GM12801 (cell line): ENCODE data around the gene APC2.

ENCODE experiments used
- TF ChIP-seq, protein P1 (sequence below): IDR thresholded peaks from one replicate; pipeline ENCODE4 v1.5.1; 2011; ENCODE audit warnings: control low read depth; ENCODE audit not compliant: insufficient read length; ENCODE audit errors: extremely low read depth

Gene APC2

DNA sequence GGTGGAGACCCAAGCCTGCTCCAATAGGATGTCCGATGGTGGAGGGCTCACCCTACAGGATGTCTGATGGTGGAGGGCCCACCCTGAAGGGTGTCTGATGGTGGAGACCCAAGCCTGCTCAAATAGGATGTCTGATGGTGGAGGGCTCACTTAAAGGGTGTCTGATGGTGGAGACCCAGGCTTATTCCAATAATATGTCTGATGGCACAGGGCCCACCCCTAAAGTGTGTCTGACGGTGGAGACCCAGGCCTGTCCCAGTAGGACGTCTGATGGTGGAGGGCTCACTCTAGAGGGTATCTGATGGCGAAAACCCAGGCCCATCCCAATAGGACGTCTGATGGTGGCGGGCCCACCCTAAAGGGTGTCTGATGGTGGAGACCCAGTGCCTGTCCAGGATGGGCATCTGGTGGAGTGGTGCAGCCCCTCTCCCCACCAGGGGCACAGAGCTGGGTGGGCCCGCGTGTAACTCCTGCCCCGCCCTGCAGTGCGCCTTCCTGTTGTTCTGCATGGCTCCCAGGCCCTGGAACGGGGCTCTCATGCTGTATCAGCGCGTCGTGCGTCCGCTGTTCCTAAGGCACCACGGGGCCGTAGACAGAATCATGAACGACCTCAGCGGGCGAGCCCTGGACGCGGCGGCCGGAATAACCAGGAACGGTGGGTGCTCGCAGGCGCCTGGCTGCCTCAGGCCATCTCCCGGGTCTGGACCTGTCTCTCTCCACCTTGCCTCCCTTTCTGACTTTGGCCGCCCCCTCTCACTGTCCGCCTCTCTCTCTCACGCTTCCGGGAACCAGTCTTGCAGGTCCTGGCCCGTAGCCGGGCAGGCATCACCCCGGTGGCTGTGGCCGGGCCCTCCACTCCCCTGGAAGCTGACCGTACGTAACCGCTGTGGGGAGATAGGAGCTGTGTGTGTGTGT lies 46.1 kb downstream of the APC2 start:
- TF ChIP-seq, protein P1, sequence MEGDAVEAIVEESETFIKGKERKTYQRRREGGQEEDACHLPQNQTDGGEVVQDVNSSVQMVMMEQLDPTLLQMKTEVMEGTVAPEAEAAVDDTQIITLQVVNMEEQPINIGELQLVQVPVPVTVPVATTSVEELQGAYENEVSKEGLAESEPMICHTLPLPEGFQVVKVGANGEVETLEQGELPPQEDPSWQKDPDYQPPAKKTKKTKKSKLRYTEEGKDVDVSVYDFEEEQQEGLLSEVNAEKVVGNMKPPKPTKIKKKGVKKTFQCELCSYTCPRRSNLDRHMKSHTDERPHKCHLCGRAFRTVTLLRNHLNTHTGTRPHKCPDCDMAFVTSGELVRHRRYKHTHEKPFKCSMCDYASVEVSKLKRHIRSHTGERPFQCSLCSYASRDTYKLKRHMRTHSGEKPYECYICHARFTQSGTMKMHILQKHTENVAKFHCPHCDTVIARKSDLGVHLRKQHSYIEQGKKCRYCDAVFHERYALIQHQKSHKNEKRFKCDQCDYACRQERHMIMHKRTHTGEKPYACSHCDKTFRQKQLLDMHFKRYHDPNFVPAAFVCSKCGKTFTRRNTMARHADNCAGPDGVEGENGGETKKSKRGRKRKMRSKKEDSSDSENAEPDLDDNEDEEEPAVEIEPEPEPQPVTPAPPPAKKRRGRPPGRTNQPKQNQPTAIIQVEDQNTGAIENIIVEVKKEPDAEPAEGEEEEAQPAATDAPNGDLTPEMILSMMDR, result no peak

DNA sequence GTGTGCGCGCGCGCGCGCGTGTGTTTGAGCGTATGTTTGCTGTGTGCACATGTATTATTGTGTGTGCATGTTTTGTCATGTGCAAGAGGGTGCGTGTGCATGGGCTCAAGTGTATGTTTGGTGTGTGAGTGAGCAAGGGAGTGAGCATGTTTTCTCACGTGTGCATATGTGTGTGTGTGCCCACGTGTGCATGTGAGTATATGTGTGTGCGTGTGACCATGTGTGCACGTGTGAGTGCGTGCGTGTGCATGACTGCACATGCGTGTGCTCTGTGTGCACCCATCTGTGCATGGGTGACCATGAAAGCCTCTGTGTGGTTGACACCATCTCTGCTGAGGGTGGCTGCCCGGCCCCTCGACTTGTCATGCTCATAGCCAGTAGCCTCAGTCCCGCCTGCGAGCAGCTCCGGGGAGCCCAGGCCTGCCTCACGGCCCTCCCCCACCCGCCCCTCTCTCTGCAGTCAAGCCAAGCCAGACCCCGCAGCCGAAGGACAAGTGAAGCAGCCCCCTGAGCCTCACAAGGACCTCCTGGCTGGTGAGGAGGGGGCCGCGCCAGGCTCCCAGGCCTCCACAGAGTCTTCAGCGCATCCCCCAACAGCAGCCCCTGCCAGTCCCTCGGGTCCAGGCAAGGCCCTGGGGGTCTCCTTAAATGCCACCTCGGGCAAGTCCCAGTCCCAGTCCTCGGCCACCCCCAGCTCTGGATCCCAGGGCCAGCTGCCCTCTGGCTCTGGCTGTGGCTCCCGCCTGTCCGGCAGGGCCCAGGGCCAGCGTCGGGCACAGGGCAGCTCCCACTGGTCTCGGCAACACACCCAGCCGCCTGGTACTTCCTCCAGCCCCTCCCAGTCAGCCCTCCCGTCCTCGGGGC lies 47.0 kb downstream of the APC2 start:
- TF ChIP-seq, protein P1, result no peak

DNA sequence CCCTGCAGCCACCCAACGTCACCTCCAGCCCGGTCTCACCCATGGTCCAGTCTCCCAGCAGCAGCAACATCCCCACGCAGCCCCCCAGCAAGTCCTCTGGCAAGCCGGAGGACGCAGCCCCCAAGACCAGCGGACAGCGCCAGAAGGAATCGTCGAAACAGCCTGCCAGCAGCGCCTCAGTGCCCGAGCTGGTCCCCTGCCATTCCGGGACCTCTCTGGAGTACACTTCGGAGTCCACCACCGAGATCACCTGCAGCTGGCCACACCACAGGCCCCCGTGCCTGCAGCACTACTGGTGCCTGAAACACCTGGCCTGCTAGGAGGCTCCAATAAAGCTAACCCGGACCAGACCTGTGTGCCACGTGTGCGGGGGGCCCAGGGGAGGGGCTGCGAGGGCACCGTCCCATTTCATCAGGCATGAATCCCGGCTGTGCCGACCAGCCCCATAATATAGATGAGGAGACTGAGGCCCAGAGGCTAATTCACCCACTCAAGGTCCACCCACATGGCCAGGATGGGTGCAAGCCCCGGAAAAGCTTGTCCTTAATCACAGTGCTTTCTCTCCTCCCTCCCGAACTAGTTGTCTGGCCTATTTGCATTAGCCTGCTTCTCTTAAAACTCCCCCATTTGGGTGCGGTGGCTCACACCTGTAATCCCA lies 47.8 kb downstream of the APC2 start:
- TF ChIP-seq, protein P1, result no peak

DNA sequence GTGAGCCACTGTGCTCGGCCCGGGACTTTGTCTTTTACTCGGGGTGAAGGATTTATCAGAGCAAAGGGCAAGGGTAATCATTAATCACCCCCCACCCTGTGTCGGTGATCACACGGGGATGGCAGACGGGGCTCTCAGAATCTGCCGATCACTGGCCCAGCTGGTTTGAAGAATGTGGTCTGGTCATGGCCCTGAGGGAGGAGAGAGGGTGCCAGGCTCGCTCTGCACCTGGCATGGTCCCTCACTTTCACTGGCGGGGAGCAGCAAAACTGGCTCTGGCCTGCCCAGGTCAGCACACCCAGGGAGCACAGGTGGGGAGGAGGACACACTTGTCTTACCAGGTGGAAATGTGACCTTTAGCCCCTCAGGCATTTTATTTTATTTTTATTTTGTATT lies 51.3 kb downstream of the APC2 start:
- TF ChIP-seq, protein P1, result no peak

DNA sequence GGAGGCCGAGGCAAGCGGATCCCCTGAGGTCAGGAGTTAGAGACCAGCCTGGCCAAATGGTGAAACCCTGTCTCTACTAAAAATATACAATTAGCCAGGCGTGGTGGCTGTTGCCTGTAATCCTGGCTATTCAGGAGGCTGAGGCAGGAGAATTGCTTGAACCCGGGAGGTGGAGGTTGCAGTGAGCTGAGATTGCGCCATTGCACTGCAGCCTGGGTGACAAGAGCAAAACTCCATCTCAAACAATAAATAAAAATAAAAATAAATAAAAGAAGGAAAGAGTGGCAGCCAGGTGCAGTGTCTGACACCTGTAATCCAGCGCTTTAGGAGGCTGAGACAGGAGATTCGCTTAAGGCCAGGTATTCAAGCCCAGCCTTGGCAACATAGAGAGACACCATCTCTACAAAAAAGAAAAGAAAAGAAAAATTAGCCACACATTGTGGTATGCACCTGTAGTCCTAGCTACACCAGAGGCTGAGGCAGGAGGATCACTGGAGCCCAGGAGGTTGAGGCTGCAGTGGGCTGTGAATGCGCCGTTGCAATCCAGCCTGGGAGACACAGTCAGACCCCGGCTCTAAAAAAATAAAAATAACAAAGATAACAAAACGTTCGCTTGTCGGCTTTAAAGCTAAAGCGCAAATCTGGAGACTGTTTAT lies 52.6 kb downstream of the APC2 start:
- TF ChIP-seq, protein P1, result no peak

DNA sequence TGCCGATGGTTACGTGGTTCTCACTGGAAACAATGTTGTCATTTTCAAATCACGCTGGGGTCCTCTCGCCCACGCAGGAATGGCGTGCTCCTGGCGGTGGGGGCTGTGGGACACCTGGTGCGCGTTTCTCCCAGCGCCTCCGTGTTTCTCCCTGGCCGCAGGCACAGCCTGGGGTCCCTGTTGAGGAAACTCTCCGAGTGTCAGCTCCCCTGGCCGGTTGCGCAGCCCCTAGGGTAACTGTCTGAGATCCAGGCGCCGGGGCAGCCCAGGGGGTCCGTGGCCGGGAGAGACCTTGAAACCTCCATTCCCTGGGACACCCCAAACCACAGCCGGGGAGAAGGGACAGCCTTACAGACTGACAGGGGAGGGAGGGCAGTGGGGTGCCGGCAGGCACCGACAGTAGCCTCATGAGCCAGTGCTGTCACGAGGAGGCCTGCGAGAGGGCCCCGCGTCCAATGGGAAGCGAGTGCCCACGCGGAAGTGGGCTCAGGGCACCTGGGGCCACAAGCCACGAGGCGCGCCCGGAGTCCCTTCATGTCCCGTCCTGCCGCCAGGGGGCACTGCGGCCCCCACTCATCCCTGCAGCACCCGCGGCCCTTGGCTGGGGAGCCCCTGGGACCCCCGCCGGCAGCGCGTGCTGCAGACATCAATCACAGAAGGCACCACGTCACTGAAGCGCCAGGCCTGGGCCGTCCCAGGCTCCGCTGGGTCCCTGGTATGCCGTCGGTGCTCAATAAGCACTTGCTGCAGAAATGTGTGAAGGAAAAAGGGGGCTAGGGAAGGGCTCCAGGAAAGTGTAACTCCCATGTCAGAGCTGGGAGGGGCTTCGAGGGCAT lies 53.4 kb downstream of the APC2 start:
- TF ChIP-seq, protein P1, result no peak
